NCI-H2107 treated with DMSO at 0.1 percent for 48 hours (cell line): ENCODE measurements around the gene CIDEB.

Source experiments
- DNase-seq: peaks from one replicate; lab custom pipeline; 2025; ENCODE audit not compliant: unreplicated experiment; lab: John Stamatoyannopoulos, UW

CIDEB gene

GRCh38 chr14:24291446-24292117, 16.2 kb downstream of the CIDEB start:
- no peak for DNase-seq

DNA sequence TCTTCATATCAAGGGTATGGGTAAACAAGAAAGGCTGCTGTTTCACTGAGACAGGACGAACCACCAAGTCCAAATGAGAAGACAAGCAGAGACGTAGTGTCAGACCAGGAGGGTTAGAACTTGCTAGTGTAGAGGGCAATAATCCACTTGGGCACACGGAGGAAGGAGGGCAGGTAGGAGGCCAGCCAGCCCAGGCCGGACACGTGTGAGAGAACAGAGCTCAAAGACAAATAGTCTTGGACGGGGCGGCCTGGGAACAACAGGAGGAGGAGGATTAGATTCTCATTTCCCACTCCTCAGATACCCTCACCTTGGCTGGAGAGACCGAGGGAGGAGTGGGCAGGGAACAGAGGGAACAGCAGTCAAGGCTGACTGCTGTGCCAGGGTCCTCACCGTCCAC, 17.0 kb downstream of the CIDEB start:
- DNase-seq, result no peak

DNA sequence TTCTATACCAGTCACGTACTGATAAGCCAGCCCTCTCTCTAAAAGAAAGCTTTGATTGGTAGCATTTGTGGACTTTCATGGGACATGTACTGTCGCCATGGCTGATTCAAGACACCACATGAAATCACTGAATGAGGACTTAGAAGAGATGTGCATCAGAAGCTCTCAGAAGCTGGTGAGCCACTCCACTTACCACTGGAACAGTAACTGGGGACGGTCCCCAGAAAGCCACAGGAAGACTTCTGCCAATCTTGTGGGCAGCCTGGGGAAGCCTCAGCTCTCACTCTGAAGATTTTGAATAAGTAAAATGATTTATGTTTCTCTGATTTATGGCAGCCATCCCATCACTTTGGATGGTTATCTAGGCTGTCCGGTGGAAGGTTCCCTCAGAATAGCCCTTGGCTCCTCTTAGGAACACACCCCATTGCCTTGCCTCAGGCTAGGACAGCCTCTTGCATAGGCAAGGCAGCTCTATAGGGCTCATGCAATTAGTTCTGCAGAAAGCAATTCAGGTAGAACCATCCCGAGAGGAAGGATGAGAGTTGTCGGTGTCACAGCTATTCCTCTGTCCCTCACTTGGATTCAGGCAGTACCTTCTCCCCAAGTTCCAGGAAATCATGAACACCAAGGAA, 18.0 kb downstream of the CIDEB start:
- no peak for DNase-seq

DNA sequence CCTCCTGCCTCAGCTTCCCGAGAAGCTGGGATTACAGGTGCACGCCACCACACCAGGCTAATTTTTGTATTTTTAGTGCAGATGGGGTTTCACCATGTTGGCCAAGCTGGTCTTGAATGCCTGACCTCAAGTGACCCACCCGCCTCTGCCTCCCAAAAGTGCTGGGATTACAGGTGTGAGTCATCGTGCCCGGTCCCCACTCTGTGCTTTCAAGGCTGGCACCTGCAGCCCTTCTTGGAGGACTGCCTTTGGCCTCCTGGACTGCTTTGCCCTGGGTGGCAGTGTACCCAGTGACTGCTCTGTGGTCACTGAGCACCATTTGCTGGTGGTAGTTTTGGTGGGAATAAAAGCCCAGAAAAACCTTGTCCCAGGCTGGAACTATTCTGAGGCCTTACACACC, 20.8 kb downstream of the CIDEB start:
- DNase-seq, result no peak

DNA sequence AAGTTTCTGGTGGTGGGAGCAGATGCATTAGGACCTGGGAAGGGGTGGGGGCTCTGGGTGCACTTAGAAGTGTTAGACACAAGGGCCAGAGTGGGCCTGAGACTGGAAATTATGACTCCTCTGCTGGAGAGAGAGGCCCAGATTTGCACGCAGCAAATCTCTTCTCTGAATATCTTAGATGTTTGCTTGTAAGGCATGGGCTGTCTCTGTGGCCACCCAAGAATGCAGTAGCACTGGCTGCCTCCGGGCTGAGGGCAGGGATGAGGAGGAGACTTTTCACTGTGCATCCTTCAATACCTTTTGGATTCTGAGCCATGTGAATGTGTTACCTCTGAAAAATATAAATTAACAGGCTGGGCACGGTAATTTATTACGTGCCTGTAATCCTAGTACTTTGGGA, 22.4 kb downstream of the CIDEB start:
- DNase-seq, result no peak

DNA sequence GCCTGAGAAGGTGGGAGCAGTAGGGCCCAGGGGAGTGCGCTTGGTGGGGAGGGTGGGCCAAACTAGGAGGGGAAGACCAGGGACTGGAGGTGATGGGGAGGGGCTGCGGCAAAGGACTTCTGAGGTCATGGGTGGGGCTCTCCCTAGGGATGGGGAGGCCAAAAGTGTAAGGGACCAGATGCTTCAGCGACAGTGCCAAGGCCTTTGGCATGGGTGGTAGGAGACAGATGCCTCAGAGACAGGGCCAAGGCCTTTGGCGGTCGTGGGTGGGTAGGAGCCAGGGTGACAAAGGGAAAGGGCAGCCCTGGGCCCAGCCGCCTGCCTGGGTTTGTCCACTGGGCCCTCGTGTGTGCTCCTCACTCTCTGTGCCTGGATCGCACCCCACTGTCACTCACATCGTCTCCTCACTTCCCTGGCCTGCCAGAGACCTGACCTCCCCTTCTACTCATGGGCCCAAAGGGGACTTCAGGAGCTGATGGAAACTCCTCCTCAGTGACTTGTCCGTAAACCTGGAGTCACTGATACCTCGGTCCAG, 23.2 kb downstream of the CIDEB start:
- DNase-seq, result no peak

DNA sequence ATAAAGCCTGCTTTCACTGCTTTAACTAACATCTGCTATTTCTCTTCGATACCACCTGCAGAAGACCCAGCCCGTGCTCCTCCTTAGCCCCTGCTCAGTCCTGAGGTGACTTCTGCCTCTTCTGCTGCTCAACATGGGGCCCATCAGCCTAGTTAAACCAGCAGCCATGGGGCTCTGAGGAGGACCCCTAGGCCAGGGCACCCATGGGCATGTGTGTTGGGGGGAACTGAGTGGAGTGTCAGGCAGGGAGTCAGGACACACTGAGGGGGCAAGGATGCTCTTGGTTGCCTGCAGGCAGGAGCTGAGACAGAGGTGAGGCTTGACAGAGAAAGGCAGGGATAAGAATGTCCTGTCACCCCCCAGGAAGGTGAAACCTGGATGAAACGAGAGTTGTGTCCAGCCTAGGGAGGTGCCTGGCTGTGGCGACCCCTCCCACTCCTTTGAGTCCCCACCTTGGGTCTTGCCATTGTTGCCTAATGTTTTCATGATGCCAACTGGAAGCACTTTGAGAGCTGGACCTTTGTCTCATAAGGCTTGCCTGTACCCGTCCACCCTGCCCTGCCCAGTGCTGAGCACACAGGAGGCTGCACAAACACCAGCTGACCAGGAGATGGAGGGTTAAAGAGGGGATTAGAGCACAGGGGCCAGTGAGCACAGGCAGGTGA, 23.8 kb downstream of the CIDEB start:
- no peak for DNase-seq

DNA sequence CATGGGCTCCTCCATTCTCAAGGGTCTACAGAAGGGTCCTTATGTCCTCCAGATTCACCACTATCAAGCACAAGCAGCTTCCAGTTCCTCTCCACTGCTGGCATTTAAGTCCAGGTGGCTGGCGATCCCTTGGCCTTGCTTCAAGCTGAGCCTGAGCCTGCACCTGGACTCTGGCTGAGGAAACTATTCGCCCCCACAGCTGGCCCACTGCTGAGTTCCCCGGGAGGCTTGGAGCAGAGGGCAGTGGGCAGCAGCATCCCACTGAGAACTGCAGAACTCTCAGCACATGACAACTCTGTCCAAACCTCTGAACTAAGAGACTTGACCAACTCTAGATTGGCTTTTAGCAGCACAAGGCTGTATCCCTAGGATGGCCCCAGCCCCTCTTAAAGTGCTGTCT, 25.0 kb downstream of the CIDEB start:
- no peak for DNase-seq

GRCh38 chr14:24281636-24282035, 26.1 kb downstream of the CIDEB start:
- DNase-seq, result no peak

DNA sequence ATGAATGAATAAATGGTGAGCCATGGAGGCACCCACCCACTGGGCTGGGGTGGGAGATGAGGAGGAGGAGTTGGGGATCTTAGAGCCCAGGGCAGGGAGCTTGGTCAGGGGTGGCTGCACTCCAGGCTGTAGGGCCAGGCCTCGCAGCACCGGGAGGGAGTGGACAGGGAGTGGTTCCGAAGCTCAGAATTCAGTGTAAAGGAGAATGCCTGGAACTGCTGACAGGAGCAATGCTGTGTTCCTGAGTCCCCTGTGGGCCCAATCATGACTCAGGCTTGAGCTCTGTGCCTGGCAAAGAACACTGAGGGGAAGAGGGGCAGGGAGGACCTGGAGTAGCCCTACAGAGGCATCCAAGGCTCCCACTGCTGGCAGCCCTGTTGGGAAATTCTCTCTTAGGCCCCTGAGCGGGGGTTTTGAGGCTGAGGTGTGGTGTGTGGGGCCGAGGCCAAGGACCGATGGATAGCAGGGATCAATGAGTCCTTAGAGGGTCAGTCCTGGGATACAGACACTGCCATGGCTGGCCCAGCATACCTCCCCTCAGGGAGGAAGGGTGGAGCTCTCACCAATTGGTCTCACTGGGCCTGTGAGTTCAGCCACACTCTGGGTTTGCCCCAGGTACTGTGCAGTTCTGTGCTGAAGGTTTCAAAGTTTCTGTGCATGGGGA, 26.8 kb downstream of the CIDEB start:
- no peak for DNase-seq

DNA sequence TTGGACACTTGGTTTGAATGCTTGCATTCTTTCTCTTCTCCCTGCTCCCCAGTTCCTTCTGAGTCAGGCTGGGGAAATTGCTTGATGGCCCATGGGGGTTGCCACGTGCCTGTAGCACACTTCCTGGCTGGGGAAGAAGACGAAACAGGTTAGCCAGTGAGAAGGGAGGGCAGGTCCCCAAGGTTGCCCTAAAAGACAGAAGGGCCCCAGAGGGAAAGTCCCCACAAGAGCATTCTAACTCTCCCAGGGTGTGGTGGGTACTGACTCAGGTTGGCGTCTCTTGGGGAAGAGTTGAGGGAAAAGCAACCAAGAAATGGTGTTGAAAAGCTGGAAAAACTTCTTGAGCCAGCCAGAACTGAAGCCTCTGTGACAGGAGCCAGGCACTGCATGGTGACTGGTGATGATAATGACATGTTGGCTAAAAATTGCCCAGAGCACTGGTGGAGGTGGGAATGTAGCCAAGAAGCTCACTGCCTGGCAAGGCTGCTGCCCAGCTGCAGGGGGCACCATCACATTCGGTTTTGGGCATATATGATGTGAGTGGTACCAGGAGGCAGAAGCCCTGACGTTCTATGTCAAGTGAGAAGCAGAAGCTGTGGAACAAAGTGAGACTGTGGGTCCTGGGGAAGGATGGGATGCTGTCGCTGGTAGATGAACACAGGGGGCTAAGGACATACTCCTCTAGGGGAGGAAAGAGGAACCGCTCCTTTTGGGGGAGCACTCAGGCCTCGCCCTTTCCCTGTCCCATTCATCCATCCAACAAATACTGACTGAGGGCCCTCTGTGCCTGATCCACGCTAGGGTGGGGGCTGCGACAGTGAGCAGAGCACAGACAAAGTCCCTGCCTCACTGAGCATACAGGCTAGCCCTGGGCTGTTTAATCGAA, 28.2 kb downstream of the CIDEB start:
- no peak for DNase-seq

GRCh38 chr14:24278424-24278823, 29.4 kb downstream of the CIDEB start:
- DNase-seq, result no peak

- no peak for DNase-seq
Measured at GRCh38 chr14:24277606-24278321, 30.0 kb downstream of the CIDEB start.

- DNase-seq, result no peak
Measured at GRCh38 chr14:24277071-24277470, 30.7 kb downstream of the CIDEB start.

- no peak for DNase-seq
Measured at GRCh38 chr14:24274101-24274543, 33.7 kb downstream of the CIDEB start.

- DNase-seq, result no peak
Measured at GRCh38 chr14:24273422-24273998, 34.3 kb downstream of the CIDEB start.

DNA sequence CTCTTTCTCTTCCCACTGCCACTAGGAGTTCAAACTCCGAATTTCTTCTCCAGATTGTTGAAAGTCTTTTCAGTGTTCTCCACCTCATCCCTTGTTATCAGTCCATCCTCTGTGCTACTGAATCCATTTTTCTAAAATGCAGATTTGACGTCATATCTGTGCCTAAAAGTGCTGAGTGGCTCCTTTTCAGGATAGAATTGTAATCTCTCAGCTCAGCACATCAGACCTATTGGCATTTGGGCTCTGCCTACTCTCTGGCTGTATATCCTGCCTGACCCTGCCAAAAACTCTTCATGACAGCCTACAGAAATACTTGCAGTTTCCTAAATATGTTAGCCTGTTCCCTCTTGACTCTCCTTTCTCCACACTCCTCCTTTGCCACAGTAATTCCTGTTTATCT, 35.3 kb downstream of the CIDEB start:
- no peak for DNase-seq

DNA sequence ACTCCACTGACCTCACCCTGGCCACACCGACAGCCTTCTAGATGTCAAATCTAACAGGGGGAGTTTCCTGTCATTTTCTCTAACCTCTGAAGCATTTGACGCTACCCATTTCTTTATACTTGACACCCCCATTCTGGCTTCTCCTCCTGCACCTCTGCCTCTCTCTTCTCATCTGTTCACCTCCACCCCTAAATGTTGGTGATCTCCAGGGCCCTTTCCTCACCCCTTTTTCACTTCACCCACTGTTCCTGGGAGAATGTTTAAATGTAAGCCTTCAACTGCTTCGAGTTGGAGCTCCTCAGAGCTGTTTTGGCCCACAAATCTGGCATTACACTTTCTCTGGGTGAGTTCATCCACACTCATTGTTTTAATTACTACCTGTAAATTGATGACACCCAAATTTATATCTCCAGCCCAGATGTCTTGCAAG, 35.9 kb downstream of the CIDEB start:
- no peak for DNase-seq

DNA sequence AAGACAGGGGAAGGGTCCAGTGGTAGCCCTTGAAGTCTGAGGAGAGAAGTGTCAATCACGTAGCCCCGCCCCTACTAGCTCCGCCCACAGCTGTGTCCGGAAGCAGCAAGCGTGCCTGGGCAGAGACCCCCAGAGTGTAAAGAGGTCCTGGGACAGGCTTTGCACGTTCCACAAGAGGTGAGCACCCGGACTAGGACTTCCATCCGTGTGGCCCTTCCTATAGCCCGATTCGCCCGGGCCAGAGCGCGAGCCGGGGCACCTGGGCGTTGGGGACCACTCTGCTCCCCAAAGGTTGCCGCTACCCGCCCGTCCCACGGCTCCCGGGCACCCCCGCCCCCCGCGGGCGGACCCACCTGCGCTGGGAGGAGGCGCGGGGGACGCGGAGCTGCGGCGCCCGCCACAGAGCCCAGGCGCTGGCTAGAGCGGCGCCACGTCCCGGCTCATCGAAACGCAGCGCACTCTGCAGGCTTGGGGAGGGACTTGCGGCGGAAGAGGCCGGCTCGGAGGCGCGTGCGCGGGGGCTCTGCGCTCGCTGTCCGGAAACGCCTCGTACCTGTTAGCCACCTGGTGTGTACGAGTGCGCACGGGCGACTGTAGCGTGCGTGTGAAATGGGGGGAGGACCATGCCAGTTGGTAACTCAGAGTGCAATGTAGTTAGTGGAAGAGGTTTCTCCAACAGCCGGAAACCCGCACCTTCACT, 36.5 kb downstream of the CIDEB start, which contains the start of gene RABGGTA:
TSS of gene RABGGTA (minus strand) at position 464 of the 700 bp plus-strand sequence. CDS start 482 bp downstream, outside the sequence.
- DNase-seq, result peak; percentile 93
